Peyer's patch (tissue), 4 donors: ENCODE results near the gene KCNE4. TPM values are rescaled to one million over a fixed set of nuclear protein-coding genes. Genes with fewer than 3 reads are reported as not detected.

Experiments
- DNase-seq, 3 donors: peaks; one replicate each; pipeline ENCODE4 v3.0.0-alpha.2; 2017 to 2019
- H3K27ac ChIP-seq, 4 donors: fragments of 200-600 bp; sonication (generic); one replicate each; pipeline ENCODE4 v1.5.1; 2016 to 2019
- H3K27me3 ChIP-seq, 2 donors: fragments of 200-600 bp; sonication (generic); one replicate each; pipeline ENCODE4 v1.5.1; 2019
- H3K36me3 ChIP-seq, 3 donors: fragments of 200-600 bp; sonication (generic); one replicate each; pipeline ENCODE4 v1.5.1; 2016 to 2019
- H3K4me1 ChIP-seq, 4 donors: fragments of 200-600 bp; sonication (generic); one replicate each; pipeline ENCODE4 v1.5.1; 2016 to 2019
- H3K4me3 ChIP-seq, 4 donors: fragments of 200-600 bp; sonication (generic); 1 replicate in 3 of 4; 2 replicates in 1 of 4; pipeline ENCODE4 v1.5.1; 2016 to 2019; ENCODE audit warnings: mild to moderate bottlenecking in 1 of 4
- H3K9me3 ChIP-seq, 4 donors: fragments of 200-600 bp; sonication (generic); one replicate each; pipeline ENCODE4 v1.5.1; 2016 to 2019; ENCODE audit warnings: mild to moderate bottlenecking in 1 of 4
- CTCF ChIP-seq, 6 experiments: fragments of 450-650 bp in 4 of 6; fragments of 200-600 bp in 2 of 6; sonication (generic) in 1 of 6; IDR thresholded peaks; one replicate each; pipeline ENCODE4 v1.5.1; 2017 to 2019; ENCODE audit warnings: antibody characterized with exemption in 6 of 6, mild to moderate bottlenecking in 3 of 6, moderate library complexity in 1 of 6
- POLR2A ChIP-seq, 2 donors: fragments of 450-650 bp; IDR thresholded peaks; one replicate each; pipeline ENCODE4 v1.5.1; 2017; ENCODE audit warnings: antibody characterized with exemption in 2 of 2, mild to moderate bottlenecking in 2 of 2, moderate library complexity in 2 of 2
- total RNA-seq, 4 donors: library from RNA; depleted of rRNA; stranded (reverse); fragments of >200 nt; gene quantifications; one replicate each; pipeline ENCODE4 v1.1.0, GENCODE V29; 2016

Gene KCNE4
- total RNA-seq, 4 donors from 2014 or later, result 0.35 to 2.5 (median 0.79) TPM

GRCh38 chr2:223036790-223037444, 15.1 kb upstream of the KCNE4 start:
- no peaks in the 10 kb centered on the region for H3K27me3 ChIP-seq
- H3K9me3 ChIP-seq, result no peaks in the 10 kb centered on the region
- H3K36me3 ChIP-seq, result no peaks in the 10 kb centered on the region
- TF ChIP-seq POLR2A (IDR thresholded peaks at IDR 0.05), result no peak
- no peak for TF ChIP-seq CTCF (IDR thresholded peaks at IDR 0.05)
- no peak overlapping the region for H3K27ac ChIP-seq
- no peak overlapping the region for H3K4me3 ChIP-seq
- H3K4me1 ChIP-seq, result no peaks in the 10 kb centered on the region
- DNase-seq, result no peak

- TF ChIP-seq POLR2A (IDR thresholded peaks at IDR 0.05) (no peak), CTCF (IDR thresholded peaks at IDR 0.05) (no peak)
- Histone ChIP-seq H3K36me3 (no peaks in the 10 kb centered on the region), H3K27ac (no peak overlapping the region), H3K9me3 (no peaks in the 10 kb centered on the region), H3K27me3 (no peaks in the 10 kb centered on the region), H3K4me3 (no peak overlapping the region), H3K4me1 (no peaks in the 10 kb centered on the region)
- DNase-seq, result no peak
Measured at GRCh38 chr2:223037445-223037800, 14.6 kb upstream of the KCNE4 start.

- Histone ChIP-seq H3K4me3 (no peak overlapping the region), H3K9me3 (no peaks in the 10 kb centered on the region), H3K36me3 (no peaks in the 10 kb centered on the region), H3K27ac (no peak overlapping the region), H3K4me1 (no peaks in the 10 kb centered on the region), H3K27me3 (no peaks in the 10 kb centered on the region)
- no peak for TF ChIP-seq POLR2A (IDR thresholded peaks at IDR 0.05)
- no peak for TF ChIP-seq CTCF (IDR thresholded peaks at IDR 0.05)
- DNase-seq, result no peak
Measured at GRCh38 chr2:223039618-223040017, 12.4 kb upstream of the KCNE4 start.

GRCh38 chr2:223040527-223040926, 11.5 kb upstream of the KCNE4 start:
- Histone ChIP-seq H3K36me3 (no peaks in the 10 kb centered on the region), H3K4me1 (no peaks in the 10 kb centered on the region), H3K9me3 (no peaks in the 10 kb centered on the region), H3K27ac (no peak overlapping the region), H3K4me3 (no peak overlapping the region), H3K27me3 (no peaks in the 10 kb centered on the region)
- TF ChIP-seq CTCF (IDR thresholded peaks at IDR 0.05) (no peak), POLR2A (IDR thresholded peaks at IDR 0.05) (no peak)
- DNase-seq, result no peak

GRCh38 chr2:223041527-223042109, 10.4 kb upstream of the KCNE4 start:
- H3K4me1 ChIP-seq, result no peaks in the 10 kb centered on the region
- no peak overlapping the region for H3K27ac ChIP-seq
- TF ChIP-seq POLR2A (IDR thresholded peaks at IDR 0.05) (no peak), CTCF (IDR thresholded peaks at IDR 0.05) (no peak)
- H3K27me3 ChIP-seq, result no peaks in the 10 kb centered on the region
- no peaks in the 10 kb centered on the region for H3K9me3 ChIP-seq
- H3K36me3 ChIP-seq, result no peaks in the 10 kb centered on the region
- H3K4me3 ChIP-seq, result no peak overlapping the region
- DNase-seq, result peak in 1 of 3 donors; percentile 18
